Gastrocnemius medialis (tissue), 4 donors: Measurements from ENCODE around the gene POC1A. TPM values are rescaled to one million over a fixed set of nuclear protein-coding genes. Genes with fewer than 3 reads are reported as not detected.
"Not testable (repeated sequence)": the region's sequence is repeated elsewhere in the genome, so short reads cannot be mapped to it uniquely, and the experiment has no call there.

ENCODE experiments used
- ATAC-seq, 2 donors: fragments of 150-250 bp; one replicate each; pipeline ENCODE4 v1.9.1; 2016
- DNase-seq, 2 donors: peaks; one replicate each; pipeline ENCODE4 v3.0.0-alpha.2; 2019
- H3K27ac ChIP-seq, 4 donors: fragments of 200-600 bp; sonication (generic); 1 replicate in 1 of 4; 2 replicates in 3 of 4; pipeline ENCODE4 v1.5.1; 2016 to 2018; ENCODE audit warnings: mild to moderate bottlenecking in 2 of 4, moderate library complexity in 1 of 4
- H3K27me3 ChIP-seq, 3 donors: fragments of 200-600 bp; sonication (generic) in 2 of 3; 1 replicate in 1 of 3; 2 replicates in 2 of 3; pipeline versions ENCODE4 v1.5.1 to v1.6.0; 2016 to 2019; ENCODE audit warnings: mild to moderate bottlenecking in 1 of 3, moderate library complexity in 1 of 3
- H3K36me3 ChIP-seq, 2 donors: fragments of 200-600 bp; sonication (generic) in 1 of 2; one replicate each; pipeline ENCODE4 v1.5.1; 2017 to 2018
- H3K4me1 ChIP-seq, 2 donors: fragments of 200-600 bp; sonication (generic) in 1 of 2; one replicate each; pipeline ENCODE4 v1.5.1; 2016 to 2017; ENCODE audit warnings: mild to moderate bottlenecking in 2 of 2
- H3K4me3 ChIP-seq, 4 donors: fragments of 200-600 bp; sonication (generic) in 3 of 4; 1 replicate in 1 of 4; 2 replicates in 3 of 4; pipeline ENCODE4 v1.5.1; 2016 to 2019; ENCODE audit warnings: mild to moderate bottlenecking in 2 of 4
- H3K9me3 ChIP-seq, 3 donors: fragments of 200-600 bp; sonication (generic) in 2 of 3; 1 replicate in 1 of 3; 2 replicates in 2 of 3; pipeline ENCODE4 v1.5.1; 2016 to 2019
- POLR2A ChIP-seq, 2 donors: fragments of 450-650 bp; IDR thresholded peaks; one replicate each; pipeline ENCODE4 v1.6.1; 2017; ENCODE audit warnings: antibody characterized with exemption in 2 of 2, mild to moderate bottlenecking in 2 of 2, moderate library complexity in 2 of 2
- in situ Hi-C, 4 donors: fragments of 200-750 bp; cut with MboI; loops; one replicate each; pipeline versions ENCODE4 v1.15.0 to v1.8.0; 2017; ENCODE audit warnings: low sequenced_read_pairs in 4 of 4
- intact Hi-C: fragments of 100-400 bp; cut with DNase I; formaldehyde crosslinking; loops from one replicate; pipeline ENCODE4 v1.15.1; 2023; ENCODE audit warnings: low total_unique reads
- total RNA-seq, 4 donors: library from RNA; depleted of rRNA; stranded (reverse); fragments of >200 nt; gene quantifications; one replicate each; pipeline versions ENCODE4 v1.1.0 to v1.2.3, GENCODE V29; 2016
- TF ChIP-seq, protein P1 (sequence below), 5 experiments: fragments of 450-650 bp in 3 of 5; fragments of 200-600 bp in 2 of 5; sonication (generic) in 2 of 5; IDR thresholded peaks in 4 of 5; conservative IDR thresholded peaks in 1 of 5; 1 replicate in 4 of 5; 2 replicates in 1 of 5; pipeline ENCODE4 v1.5.1; 2016 to 2019; ENCODE audit warnings: antibody characterized with exemption in 5 of 5, mild to moderate bottlenecking in 3 of 5, moderate library complexity in 3 of 5

The POC1A gene
- total RNA-seq, 4 donors from 2014 or later: 0.51 to 3.2 (median 0.81) TPM

GRCh38 chr3:52162250-52162872 lies 8.1 kb upstream of the POC1A start:
- ATAC-seq (no peak), DNase-seq (no peak)
- no peaks in the 10 kb centered on the region for H3K9me3 ChIP-seq
- no peak overlapping the region for H3K27ac ChIP-seq
- H3K27me3 ChIP-seq: no peaks in the 10 kb centered on the region
- H3K36me3 ChIP-seq: no peaks in the 10 kb centered on the region
- in situ Hi-C loops (no loop called here), intact Hi-C loops (no loop called here)
- TF ChIP-seq, protein P1, sequence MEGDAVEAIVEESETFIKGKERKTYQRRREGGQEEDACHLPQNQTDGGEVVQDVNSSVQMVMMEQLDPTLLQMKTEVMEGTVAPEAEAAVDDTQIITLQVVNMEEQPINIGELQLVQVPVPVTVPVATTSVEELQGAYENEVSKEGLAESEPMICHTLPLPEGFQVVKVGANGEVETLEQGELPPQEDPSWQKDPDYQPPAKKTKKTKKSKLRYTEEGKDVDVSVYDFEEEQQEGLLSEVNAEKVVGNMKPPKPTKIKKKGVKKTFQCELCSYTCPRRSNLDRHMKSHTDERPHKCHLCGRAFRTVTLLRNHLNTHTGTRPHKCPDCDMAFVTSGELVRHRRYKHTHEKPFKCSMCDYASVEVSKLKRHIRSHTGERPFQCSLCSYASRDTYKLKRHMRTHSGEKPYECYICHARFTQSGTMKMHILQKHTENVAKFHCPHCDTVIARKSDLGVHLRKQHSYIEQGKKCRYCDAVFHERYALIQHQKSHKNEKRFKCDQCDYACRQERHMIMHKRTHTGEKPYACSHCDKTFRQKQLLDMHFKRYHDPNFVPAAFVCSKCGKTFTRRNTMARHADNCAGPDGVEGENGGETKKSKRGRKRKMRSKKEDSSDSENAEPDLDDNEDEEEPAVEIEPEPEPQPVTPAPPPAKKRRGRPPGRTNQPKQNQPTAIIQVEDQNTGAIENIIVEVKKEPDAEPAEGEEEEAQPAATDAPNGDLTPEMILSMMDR (IDR thresholded peaks at IDR 0.05 in 4 of 5, conservative IDR thresholded peaks at IDR 0.05 in 1 of 5): no peak
- TF ChIP-seq POLR2A (IDR thresholded peaks at IDR 0.05): no peak
- no peak overlapping the region for H3K4me3 ChIP-seq
- no peaks in the 10 kb centered on the region for H3K4me1 ChIP-seq

DNA sequence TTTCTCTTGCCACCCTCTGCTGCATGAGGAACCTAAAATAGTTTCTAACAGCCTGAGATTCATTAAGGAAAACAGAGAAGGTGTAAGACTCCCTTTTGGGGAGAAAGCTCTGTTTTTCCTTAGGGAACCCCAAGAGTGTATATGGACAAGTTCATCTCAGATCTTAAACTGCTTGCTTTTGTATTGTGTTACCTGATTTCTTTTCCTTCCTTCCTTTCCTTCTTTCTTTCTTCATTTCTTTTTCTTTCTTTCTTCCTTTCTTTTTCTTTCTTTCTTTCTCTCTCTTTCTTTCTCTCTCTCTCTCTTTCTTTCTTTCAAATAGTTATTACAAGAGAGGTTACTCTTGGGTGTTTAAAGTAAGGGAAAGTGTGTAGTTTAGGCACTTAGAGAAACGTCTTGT lies 5.3 kb upstream of the POC1A start:
- in situ Hi-C loops: no loop called here
- TF ChIP-seq, protein P1 (IDR thresholded peaks at IDR 0.05 in 4 of 5, conservative IDR thresholded peaks at IDR 0.05 in 1 of 5): no peak
- no peak for TF ChIP-seq POLR2A (IDR thresholded peaks at IDR 0.05)
- Histone ChIP-seq H3K9me3 (no peaks in the 10 kb centered on the region), H3K4me1 (no peaks in the 10 kb centered on the region), H3K27me3 (no peaks in the 10 kb centered on the region), H3K27ac (no peak overlapping the region), H3K36me3 (no peaks in the 10 kb centered on the region), H3K4me3 (no peak overlapping the region)
- ATAC-seq (no peak), DNase-seq (no peak)
- intact Hi-C loops: no loop called here

GRCh38 chr3:52155912-52156311 lies 1.7 kb upstream of the POC1A start:
- no peak for TF ChIP-seq POLR2A (IDR thresholded peaks at IDR 0.05)
- TF ChIP-seq, protein P1 (IDR thresholded peaks at IDR 0.05 in 4 of 5, conservative IDR thresholded peaks at IDR 0.05 in 1 of 5): no peak
- Histone ChIP-seq H3K4me1 (peaks cover 8 to 10% of the 10 kb centered on the region in 2 donors), H3K9me3 (no peaks in the 10 kb centered on the region), H3K4me3 (no peak overlapping the region), H3K27ac (peak overlapping the region; percentile 84 to 97 (median 96)), H3K27me3 (no peaks in the 10 kb centered on the region), H3K36me3 (no peaks in the 10 kb centered on the region)
- DNase-seq (no peak), ATAC-seq (no peak)
- intact Hi-C loops (loop anchor here (2.0 kb wide), 1 partner anchor 43 kb away; the partner anchor contains the start of gene ALAS1), in situ Hi-C loops (no loop called here)

GRCh38 chr3:52153389-52154096 lies 680 bp downstream of the POC1A start:
- Histone ChIP-seq H3K36me3 (no peaks in the 10 kb centered on the region), H3K4me1 (peaks cover 8 to 10% of the 10 kb centered on the region in 2 donors), H3K4me3 (peak overlapping the region; percentile 65 to 87 (median 82)), H3K27me3 (no peaks in the 10 kb centered on the region), H3K27ac (peak overlapping the region; percentile 84 to 97 (median 96)), H3K9me3 (no peaks in the 10 kb centered on the region)
- ATAC-seq (no peak), DNase-seq (no peak)
- intact Hi-C loops (loop anchor here (1.0 to 2.0 kb wide), 3 partner anchors 45 to 211 kb away; partner anchors contain the start of genes ALAS1, DUSP7 and PARP3), in situ Hi-C loops (no loop called here)
- TF ChIP-seq, protein P1 (IDR thresholded peaks at IDR 0.05 in 4 of 5, conservative IDR thresholded peaks at IDR 0.05 in 1 of 5): no peak
- no peak for TF ChIP-seq POLR2A (IDR thresholded peaks at IDR 0.05)

- H3K36me3 ChIP-seq, H3K4me3 ChIP-seq, DNase-seq, H3K9me3 ChIP-seq, ATAC-seq, H3K27me3 ChIP-seq, H3K27ac ChIP-seq, in situ Hi-C loops, intact Hi-C loops: not testable (repeated sequence)
- peaks cover 8 to 10% of the 10 kb centered on the region in 2 donors for H3K4me1 ChIP-seq
Measured at GRCh38 chr3:52151991-52152390, 2.2 kb downstream of the POC1A start.
